HG03442 (cell line): ENCODE results near the gene LRRC15.

ENCODE experiments used
- ATAC-seq: cut with Tn5 transposase; IDR thresholded peaks from one replicate; pipeline ENCODE4 v1.9.1; 2021; ENCODE audit warnings: mild to moderate bottlenecking, moderate library complexity; ENCODE audit not compliant: unreplicated experiment

Gene LRRC15

DNA sequence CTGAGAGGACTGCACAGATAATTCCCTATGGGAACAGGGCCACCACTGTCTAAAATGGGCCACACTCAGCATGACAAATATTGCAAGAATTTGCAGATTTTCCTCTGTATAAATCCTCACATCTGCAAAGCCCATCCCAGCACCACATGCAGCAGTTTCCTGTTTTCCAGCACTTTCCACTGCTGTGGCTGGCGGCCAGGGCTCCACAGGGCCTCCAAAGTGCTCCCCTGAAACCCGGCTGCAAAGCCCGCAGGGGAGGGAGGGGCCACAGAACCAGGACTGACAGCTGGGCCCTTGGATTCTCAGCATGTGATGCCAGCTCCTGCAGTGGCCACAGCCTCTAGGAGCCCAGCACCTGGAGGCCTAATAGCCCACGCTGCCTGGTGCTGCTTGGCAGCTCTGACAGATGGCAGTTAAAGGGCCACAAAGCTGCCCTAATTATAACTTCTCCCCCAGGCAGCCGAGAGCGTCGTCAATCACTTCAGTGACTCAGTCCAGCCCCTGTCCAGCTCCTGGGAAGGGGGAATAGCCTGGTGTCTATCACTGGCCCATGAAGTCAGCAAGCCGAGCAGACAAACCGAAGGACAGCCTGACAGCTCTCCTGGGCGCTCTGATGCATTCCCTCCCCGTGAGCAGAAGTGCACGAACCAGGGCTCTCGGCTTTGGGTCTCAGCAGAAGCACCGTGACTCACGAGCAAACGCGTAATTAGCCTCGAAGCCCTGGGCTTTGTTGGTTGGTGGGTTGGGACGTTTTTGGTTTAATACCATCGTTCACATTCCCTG lies 4.7 kb downstream of the LRRC15 start:
- ATAC-seq, result no peak

DNA sequence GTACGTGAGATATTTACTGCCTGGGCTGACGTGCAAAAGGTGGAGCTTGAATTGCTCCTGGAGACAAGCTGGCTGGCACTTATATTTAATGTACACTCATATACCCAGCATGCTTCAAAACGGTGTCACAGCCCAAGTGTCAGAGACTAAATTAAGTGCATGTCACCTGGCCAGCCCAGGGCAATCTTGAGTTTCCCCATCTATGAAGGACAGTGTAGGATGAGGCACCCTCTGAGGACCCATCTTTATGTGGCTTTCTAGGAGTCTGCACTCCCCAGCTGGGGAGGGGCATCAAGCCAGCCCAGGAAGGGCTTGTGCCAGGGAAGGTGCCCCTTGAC lies 5.3 kb downstream of the LRRC15 start:
- ATAC-seq, result no peak

DNA sequence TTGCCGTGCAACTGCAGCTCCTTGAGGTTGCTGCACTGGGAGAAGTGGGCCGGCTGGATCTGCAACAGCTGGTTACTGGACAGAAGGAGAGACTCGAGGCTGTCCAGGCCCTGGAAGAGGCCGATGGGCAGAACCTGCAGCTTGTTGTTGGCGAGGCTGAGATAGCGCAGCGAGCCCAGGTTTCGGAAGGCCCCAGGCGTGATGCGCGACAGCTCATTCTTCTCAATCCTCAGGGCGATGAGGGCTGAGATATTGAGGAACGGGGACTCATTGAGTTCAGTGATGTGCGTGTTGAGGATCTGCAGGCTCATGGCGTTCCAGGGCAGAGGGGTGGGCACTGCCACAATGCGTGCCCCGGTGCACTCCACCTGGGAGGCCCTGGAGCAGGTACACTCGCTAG lies 9.0 kb downstream of the LRRC15 start:
- ATAC-seq, result no peak

DNA sequence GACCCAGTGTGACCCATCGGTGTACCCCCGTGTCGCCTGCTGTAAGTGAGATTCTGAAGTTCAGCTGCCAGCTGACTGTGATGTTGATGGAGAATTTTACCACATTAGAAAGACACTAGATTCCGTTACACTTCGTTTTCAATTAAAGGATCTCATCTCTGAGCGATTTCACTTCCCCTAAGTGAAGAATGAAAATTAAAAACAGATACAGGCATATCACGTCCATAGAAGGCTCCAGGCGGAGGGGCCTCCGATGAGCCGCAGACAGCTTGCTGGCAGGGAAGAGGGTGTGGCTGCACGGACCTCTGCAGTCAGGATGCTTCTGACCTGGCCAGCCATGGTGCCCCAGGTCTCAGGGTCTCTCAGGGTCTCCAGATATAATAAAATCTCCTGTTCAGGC lies 11.9 kb downstream of the LRRC15 start:
- ATAC-seq, result no peak

DNA sequence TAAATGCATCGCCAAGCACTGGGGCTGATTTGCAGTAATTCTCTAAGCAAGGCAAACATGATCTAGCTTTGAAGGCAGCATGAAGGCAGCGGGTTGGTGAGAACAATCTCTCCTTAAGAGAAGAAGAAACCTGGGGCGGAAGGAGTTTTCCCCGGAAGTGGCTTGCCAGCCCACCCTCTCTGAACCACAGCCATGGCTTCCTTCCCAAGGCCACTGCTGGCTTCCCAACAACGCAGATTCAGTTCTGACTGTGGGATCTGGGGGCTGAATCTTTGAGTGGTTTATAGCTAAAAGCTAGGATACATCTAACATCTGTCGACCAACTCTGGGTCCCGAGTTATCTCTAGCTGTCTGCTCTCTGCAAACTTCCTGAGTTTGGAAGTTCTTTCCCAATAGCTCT lies 14.2 kb downstream of the LRRC15 start:
- no peak for ATAC-seq

DNA sequence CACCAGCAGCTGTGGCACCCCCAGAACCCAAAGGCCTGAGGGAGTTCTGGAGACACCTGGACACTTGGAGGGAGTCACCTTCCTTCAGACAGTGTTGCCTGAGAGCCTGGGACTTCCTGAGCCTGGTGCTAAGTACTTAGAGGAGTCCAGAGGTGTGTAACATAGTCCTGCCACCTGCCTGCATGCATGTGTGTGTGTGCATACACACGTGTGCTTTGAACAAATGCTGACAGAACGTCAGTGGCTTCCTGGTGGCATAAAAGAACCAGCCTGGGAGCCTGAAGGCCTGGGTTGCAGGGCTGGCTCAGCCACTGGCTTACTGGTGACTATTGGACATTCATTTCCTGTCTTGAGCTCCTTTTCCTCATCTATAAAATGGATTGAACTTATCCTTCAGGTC lies 15.2 kb downstream of the LRRC15 start:
- ATAC-seq, result no peak

DNA sequence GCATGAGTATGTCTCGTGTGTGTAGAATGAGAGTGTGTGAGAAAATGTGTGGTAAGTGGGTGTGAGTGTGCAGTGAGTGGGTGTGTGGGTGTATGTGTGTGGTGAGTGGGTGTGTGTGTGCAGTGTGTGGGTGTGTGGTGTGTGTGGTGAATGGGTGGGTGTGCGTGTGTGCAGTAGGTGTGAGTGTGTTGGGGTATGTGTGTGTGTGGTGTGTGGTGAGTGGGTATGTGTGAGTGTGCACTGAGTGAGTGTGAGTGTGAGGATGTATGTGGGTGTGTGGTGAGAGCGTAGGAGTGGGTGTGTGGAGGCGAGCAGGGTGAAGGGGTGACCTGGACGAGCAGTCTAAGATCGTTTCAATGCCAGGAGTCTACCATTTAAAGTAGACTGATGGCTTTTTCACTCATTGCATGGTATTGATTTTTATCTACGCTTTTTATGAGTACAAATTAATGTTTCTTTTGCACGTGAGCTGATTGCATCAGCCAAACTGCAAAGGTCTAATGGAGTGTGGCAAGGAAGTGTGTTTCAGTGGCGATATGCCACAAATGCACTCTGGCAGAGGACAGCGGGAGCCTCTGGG lies 16.8 kb downstream of the LRRC15 start:
- no peak for ATAC-seq

DNA sequence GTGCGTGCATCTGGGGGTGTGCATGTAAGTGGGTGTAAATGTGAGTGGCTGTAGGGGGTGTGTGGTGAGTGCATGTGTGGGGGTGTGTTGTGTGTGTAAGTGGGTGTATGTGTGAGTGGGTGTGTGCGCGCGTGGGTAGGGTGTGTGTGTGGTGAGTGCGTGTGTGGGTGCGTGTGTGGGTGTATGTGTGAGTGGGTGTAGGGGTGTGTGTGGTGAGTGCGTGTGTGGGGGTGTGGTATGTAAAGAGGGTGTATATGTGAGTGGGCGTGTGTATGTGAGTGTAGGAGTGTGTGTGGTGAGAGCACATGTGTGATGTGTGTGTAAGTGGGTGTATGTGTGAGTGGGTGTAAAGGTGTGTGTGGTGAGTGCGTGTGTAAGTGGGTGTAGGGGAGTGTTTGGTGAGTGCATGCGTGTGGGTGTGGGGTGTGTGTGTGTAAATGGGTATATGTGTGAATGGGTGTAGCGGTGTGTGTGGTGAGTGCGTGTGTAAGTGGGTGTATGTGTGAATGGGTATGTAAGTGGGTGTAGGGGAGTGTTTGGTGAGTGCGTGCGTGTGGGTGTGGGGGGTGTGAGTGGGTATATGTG lies 17.5 kb downstream of the LRRC15 start:
- ATAC-seq, result no peak

DNA sequence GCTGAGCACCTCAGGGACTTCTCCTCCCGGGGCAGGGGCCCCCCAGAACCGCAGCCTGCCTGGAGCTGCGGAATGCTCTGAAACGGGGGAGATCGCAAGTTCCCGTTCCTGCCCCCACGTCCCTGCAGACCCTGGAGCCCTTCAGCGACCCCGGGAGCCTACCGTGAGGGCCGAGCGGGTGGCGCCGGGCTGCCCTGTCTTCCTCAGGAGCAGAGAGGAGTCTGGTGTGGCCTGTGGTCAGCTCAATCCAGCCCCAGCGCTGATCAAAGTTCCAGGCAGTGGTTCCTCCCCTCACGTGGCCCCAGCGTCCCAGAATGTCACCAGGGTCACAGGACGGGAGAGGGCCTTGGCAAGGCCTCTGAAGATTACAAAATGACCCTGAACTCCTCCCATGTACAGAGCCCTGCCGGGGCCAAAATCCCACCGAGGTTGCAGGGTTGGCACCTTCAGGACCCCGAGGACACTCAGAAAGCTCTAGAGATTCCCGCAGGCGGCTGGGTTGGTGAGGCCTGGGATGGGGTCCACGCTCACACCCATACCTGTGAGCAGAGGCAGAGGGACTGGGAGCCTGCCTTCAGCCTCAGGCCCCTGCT lies 18.4 kb downstream of the LRRC15 start, which contains the start of gene CPN2:
Gene CPN2, minus strand, starts transcription at position 249 of the 593 bp plus-strand sequence. CDS start 8,626 bp downstream, outside the sequence.
- no peak for ATAC-seq

DNA sequence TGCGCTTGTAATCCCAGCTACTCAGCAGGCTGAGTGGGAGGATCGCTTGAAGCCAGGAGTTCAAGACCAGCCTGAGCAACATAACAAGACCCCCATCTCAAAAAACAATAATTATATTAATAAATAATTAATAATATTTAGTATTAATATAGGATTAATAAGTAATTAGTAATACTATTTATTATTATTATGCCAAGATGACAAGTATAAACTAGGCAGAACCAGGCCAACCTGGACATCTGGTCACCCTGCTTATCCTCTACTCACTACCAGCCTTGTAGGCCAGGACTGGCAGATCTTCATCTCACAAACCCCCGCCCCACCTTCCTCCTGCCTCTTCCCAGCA lies 18.8 kb downstream of the LRRC15 start:
- ATAC-seq, result no peak

DNA sequence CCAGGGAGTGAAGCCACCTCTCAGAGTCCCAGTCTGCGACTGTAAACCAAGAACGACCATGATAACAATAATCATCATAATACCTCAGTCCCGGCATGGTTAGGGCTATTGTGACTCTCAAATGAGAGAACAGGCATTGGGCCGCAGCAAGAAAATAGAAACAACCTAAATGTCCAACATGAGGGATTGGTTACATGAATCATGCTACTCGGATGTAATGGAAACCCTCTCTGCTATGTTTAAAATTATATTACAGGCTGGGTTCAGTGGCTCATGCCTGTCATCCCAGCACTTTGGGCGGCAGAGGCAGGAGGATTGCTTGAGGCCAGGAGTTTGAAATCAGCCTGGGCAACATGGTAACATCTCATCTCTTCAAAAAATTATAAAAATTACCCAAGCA lies 21.2 kb downstream of the LRRC15 start:
- ATAC-seq, result no peak

DNA sequence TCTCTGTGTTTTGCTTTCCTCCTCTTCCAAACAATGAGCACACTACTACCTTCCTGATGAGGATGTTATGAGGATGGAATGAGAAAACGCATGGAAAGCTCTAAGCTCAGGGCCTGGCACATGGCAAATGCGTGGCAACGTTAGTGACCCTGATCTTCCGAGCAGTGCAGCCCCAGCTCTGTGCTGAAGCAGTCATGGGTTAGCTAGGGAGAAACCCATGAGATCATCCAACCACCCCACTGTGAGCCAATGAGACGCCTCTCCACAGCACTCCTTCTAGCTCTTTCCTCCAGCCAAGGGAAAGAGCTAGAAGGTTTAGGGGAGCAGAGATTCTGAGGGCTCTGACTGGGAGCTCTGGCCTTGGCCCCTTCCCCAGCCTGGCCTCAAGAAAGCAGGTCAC lies 22.9 kb downstream of the LRRC15 start:
- ATAC-seq, result no peak

DNA sequence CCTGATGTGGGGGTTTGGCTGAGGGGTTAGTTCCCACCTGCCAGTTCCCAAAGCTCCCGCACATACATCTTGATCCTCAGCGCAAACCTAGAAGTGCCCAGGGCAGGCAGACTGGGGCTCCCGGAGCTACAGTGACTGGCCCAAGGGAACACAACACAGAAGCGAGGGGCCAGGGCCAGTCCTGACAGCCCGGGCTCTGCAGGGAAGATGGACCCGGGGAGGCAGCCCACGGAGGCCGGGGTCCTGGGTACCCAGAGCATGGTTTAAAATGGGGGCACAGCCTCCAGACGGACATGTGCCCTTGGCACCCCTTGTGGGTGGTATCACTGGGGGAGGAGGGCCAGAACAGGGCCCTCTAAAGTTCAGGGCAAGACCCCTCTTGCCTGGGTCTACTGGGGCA lies 23.5 kb downstream of the LRRC15 start:
- no peak for ATAC-seq

DNA sequence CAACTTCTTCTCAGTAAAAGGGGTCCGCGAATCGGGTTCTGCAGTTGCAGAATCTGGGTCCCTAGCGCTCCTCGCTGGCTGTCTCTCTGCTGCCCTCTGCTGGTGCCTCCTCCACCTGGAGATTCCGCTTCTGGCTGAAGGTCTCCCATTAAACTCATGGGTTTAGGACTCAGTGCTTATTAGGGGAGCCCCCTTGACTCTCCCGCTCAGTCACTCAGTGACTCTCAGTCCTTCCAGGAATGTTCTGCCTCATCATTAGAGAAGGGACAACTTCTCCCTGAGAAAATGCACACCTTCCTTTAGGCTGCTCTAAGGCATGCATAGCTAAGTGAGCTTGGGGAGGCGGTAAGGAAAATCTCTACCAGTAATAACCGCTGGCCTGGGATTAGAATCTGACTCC lies 25.5 kb downstream of the LRRC15 start:
- ATAC-seq, result no peak

DNA sequence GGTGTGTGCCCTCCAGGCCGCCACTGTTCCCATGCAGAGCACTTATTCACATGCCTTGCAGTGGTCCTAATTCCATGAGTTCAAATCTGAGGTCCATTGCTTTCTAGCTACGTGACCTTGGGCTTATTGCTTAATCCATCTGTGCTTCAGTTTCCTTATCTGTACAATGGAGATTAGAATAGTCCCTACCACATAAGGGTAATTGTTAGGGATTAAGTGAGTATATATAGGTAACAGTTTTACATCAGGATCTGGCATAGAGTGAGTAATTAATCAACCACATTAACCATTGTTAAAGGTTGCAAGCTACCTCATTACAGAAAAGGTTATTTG lies 26.0 kb downstream of the LRRC15 start:
- no peak for ATAC-seq

DNA sequence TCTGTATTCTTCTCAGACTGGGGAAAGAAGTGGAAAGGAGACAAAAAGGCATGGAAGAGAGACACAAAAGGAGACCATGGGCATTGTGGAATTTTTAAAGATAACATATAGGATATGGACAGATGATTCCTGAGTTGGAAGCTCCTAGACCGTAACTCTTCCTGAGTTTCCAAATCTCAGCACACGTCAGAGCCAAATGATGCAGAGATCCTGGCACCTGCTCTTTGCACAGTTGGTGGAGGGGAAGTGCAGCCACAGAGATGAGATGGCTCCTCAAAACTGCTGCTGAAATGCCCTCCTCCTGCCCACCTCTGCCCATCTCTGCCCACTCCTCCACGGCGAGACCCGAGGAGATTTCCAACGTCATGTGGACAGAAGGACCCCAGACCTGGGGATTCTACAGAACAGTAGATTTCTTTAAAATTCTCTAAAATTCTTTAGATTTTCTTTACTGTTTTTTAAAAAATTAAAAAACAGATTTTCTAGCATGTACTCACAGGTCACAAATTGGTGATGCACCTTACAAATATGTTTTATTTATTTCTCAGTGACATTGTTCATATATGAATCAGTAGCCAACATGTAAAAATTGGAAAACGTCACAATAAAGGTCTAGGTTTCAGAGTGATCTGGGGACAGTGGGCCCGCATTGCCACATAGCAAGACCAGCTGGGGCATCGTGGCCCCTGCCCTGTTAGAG lies 26.5 kb downstream of the LRRC15 start:
- no peak for ATAC-seq

DNA sequence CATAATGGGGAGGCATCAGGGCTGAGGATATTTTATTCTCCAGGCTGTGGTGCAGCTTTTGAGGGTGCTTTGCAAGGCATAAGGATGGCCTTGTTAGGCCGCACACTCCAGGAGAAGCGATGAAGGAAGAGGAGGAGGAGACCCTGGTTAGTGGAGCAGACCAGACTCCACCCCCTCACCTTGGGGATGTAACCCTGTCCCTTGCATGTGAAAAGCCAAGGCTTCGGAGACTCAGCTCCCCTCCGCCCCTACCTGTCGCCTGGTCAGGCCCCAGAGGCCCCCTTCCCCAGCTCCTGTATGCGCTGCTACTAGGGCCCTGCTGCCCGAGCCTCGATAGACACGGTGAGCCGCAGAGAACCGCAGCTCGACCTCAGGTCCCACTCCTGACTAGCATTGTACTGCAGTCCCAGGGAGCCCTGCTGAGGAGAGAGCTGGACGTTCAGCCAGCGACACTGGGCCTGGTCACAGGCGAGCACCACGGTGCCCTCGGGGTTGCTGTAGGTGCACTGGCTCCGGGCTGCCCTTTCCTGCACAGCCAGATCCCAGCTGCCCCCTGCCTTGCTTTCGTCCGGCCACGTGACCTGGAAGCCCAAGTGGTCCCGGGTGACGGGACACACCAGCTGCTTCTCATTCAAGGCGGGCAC lies 28.7 kb downstream of the LRRC15 start:
- no peak for ATAC-seq

DNA sequence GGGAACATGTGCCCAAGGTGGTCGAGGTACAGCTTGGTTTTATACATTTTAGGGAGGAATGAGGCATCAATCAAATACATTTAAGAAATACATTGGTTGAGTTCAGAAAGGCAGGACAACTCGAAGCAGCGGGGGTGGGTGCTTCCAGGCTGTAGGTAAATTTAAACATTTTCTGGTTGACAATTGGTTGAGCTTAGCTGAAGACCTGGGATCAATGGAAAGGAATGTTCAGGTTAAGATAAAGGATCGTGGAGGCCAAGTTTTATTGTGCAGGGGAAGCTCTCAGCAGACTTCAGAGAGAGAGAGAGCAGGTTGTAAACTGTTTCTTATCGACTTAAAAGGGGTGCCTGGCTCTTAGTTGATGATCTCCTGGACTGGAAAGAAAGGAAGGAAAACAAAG lies 29.7 kb downstream of the LRRC15 start:
- ATAC-seq, result no peak

DNA sequence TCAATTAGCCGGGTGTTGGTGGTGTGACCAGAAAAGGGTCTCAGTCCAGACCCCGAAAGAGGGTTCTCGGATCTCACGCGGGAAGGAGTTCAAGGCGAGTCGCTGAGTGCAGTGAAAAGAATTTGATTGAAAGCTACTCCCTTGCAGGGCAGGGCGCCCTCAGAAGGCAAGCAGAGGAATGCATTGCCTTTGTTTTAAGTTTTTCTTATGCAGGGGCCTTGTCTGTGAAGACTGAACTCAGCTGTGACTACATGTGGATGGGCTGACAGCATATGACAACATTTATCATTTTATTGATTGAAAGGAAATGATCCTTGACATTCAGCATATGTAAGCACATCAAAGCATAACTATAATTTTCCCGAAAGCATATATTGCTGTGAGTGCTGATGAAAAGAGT lies 30.2 kb downstream of the LRRC15 start:
- ATAC-seq, result no peak

DNA sequence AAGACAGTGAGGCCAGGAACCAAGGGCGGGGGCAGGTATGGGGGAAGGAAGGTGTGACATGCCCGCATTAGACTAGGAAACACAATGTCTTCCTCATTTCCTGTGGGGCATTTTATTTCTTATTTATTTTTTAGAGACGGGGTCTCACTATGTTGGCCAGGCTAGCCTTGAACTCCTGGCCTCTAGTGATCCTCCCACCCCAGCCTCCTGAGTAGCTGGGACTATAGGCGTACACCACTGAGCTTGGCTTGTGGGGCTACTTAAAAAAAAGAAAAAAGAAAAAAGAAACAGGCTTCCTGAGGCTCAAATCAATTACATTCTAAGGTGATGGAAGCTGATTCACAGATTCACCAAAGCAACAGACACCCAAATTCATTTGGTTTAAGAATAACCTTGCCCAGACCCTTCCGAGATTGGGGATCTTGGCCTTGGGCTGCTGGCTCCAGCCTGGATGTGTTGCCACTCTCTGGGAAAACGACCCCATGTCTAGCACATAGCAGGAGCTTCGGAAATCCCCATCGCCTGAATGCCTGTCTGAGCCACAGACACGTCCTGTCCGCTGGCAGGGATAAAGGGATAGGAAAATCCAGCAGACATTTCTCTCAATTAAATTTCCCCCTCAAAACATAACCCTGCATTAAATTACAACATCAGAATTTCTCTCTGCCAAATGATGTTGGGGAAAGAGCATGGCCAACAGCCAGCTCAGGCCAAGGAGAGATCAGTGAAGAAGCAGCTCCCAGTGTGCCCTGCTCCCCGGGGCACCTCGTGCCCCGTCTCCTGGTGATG lies 31.4 kb downstream of the LRRC15 start:
- ATAC-seq, result no peak
